Coronary artery (tissue), 2 donors: ENCODE data around the gene UNC5C.

Experiments used
- DNase-seq: peaks from one replicate; pipeline ENCODE4 v3.0.0-alpha.2; 2017; ENCODE audit warnings: low spot score
- H3K27ac ChIP-seq, 2 donors: fragments of 200-600 bp; sonication (generic); one replicate each; pipeline ENCODE4 v1.5.1; 2016 to 2019
- H3K4me3 ChIP-seq: fragments of 200-600 bp; sonication (generic); 2 replicates; pipeline ENCODE4 v1.5.1; 2016; ENCODE audit warnings: mild to moderate bottlenecking, moderate library complexity
- CTCF ChIP-seq: fragments of 200-600 bp; sonication (generic); IDR thresholded peaks from one replicate; pipeline ENCODE4 v1.5.1; 2019; ENCODE audit warnings: antibody characterized with exemption

The UNC5C gene

GRCh38 chr4:95243892-95244291, 304.9 kb downstream of the UNC5C start:
- no peak for TF ChIP-seq CTCF
- Histone ChIP-seq H3K27ac (no peak overlapping the region), H3K4me3 (no peak overlapping the region)
- no peak for DNase-seq

- no peak for TF ChIP-seq CTCF
Measured at GRCh38 chr4:95238554-95238953, 310.2 kb downstream of the UNC5C start.

GRCh38 chr4:95232358-95233156, 316.2 kb downstream of the UNC5C start:
- Histone ChIP-seq H3K27ac (no peak overlapping the region), H3K4me3 (no peak overlapping the region)
- DNase-seq: no peak
- no peak for TF ChIP-seq CTCF

More at GRCh38 chr4:95238554-95238953, 310.2 kb downstream of the UNC5C start:
- no peak overlapping the region for H3K27ac ChIP-seq
- DNase-seq: no peak
- H3K4me3 ChIP-seq: no peak overlapping the region

- Histone ChIP-seq H3K27ac (no peak overlapping the region), H3K4me3 (no peak overlapping the region)
- DNase-seq: no peak
- TF ChIP-seq CTCF: no peak
Measured at GRCh38 chr4:95231681-95232080, 317.1 kb downstream of the UNC5C start.

- Histone ChIP-seq H3K4me3 (no peak overlapping the region), H3K27ac (no peak overlapping the region)
- no peak for TF ChIP-seq CTCF
- no peak for DNase-seq
Measured at GRCh38 chr4:95225849-95226248, 322.9 kb downstream of the UNC5C start.

- no peak overlapping the region for H3K4me3 ChIP-seq
- H3K27ac ChIP-seq: no peak overlapping the region
- no peak for DNase-seq
- no peak for TF ChIP-seq CTCF
Measured at GRCh38 chr4:95224402-95224801, 324.4 kb downstream of the UNC5C start.
